ENCODE results near the gene ARHGAP8.

DNA sequence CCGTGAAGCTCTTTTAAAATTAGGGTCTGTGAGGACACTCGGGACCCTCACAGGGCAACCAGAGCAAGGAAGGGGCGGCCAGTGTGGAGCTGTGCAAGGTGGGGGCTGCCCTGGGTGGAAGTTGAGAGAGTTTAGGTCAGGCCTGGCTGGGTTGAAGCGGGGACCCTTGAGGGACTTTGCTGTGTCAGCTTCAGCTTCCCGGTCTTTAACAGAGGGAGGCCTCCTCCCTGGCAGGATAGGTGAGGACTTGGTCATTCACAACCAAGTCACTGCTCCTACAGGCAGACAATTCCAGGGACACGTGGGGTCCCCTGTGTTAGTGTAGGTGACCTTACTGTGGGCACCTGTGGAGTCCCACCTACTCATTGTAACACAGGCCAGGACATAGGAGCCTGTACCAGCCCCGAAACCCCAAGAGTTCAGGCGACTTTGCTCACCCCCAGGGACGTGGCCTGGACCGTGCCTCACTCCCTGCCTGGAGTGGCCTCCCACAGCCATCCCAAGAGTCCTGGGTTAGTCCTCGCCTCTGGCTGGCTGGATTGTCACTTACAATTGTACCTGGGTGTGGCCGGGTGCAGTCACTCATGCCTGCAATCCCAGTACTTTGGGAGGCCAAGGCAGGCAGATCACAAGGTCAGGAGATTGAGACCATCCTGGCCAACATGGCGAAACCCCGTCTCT is 18.8 kb upstream of the ARHGAP8 start:
- TF ChIP-seq, protein P1, sequence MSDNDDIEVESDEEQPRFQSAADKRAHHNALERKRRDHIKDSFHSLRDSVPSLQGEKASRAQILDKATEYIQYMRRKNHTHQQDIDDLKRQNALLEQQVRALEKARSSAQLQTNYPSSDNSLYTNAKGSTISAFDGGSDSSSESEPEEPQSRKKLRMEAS (IDR thresholded peaks at IDR 0.05): no peak
- TF ChIP-seq NR3C1 (IDR thresholded peaks at IDR 0.05) (no peak), CEBPB (IDR thresholded peaks at IDR 0.05) (no peak), FOXS1 (CRISPR knock-in tag; IDR thresholded peaks at IDR 0.05) (no peak), HDAC2 (IDR thresholded peaks at IDR 0.05) (no peak)
- TF ChIP-seq, protein P2, sequence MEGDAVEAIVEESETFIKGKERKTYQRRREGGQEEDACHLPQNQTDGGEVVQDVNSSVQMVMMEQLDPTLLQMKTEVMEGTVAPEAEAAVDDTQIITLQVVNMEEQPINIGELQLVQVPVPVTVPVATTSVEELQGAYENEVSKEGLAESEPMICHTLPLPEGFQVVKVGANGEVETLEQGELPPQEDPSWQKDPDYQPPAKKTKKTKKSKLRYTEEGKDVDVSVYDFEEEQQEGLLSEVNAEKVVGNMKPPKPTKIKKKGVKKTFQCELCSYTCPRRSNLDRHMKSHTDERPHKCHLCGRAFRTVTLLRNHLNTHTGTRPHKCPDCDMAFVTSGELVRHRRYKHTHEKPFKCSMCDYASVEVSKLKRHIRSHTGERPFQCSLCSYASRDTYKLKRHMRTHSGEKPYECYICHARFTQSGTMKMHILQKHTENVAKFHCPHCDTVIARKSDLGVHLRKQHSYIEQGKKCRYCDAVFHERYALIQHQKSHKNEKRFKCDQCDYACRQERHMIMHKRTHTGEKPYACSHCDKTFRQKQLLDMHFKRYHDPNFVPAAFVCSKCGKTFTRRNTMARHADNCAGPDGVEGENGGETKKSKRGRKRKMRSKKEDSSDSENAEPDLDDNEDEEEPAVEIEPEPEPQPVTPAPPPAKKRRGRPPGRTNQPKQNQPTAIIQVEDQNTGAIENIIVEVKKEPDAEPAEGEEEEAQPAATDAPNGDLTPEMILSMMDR (IDR thresholded peaks at IDR 0.05): no peak
- TF ChIP-seq, protein P3, sequence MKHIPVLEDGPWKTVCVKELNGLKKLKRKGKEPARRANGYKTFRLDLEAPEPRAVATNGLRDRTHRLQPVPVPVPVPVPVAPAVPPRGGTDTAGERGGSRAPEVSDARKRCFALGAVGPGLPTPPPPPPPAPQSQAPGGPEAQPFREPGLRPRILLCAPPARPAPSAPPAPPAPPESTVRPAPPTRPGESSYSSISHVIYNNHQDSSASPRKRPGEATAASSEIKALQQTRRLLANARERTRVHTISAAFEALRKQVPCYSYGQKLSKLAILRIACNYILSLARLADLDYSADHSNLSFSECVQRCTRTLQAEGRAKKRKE (CRISPR knock-in tag; IDR thresholded peaks at IDR 0.05; ENCODE audit: low read depth): no peak
- TF ChIP-seq, protein P4, sequence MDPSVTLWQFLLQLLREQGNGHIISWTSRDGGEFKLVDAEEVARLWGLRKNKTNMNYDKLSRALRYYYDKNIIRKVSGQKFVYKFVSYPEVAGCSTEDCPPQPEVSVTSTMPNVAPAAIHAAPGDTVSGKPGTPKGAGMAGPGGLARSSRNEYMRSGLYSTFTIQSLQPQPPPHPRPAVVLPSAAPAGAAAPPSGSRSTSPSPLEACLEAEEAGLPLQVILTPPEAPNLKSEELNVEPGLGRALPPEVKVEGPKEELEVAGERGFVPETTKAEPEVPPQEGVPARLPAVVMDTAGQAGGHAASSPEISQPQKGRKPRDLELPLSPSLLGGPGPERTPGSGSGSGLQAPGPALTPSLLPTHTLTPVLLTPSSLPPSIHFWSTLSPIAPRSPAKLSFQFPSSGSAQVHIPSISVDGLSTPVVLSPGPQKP (IDR thresholded peaks at IDR 0.05; ENCODE audit: low read depth, low read length): no peak

Data from A549 (cell line).